WTC11 (cell line): ENCODE measurements around the gene PDCL2. TPM values are rescaled to one million over a fixed set of nuclear protein-coding genes. Genes with fewer than 3 reads are reported as not detected.
A peak's percentile ranks its signal among the peaks of the same experiment; 100 is the strongest.
"Not testable (repeated sequence)": the region's sequence is repeated elsewhere in the genome, so short reads cannot be mapped to it uniquely, and the experiment has no call there.

ENCODE experiments used
- ATAC-seq: fragments of 200-7000 bp; cut with Tn5 transposase; 2 replicates; pipeline ENCODE4 v1.10.0; 2021; ENCODE audit warnings: mild to moderate bottlenecking, moderate library complexity
- CTCF ChIA-PET: fragments of 300-600 bp; sonication (Branson Sonifier 250); formaldehyde crosslinking; loops from one replicate; lab custom pipeline; 2021; ENCODE audit warnings: antibody characterized with exemption; lab: Charles Lee
- POLR2A ChIA-PET: fragments of 350-600 bp; sonication (Branson Sonifier 250); formaldehyde crosslinking; loops from one replicate; lab custom pipeline; 2021; ENCODE audit warnings: antibody characterized with exemption; lab: Charles Lee
- DNase-seq: peaks from one replicate; pipeline ENCODE4 v3.0.0; 2021; ENCODE audit warnings: low spot score
- H3K27ac Mint-ChIP-seq: 2 replicates; pipeline ENCODE4 v1.8.0; 2021; ENCODE audit warnings: mixed read lengths
- H3K27me3 Mint-ChIP-seq: 2 replicates; pipeline ENCODE4 v1.8.0; 2021; ENCODE audit warnings: low read depth, mild to moderate bottlenecking, moderate library complexity, mixed read lengths
- H3K36me3 Mint-ChIP-seq: 2 replicates; pipeline ENCODE4 v1.8.0; 2021; ENCODE audit warnings: mixed read lengths
- H3K4me1 Mint-ChIP-seq: 2 replicates; pipeline ENCODE4 v1.8.0; 2022; ENCODE audit warnings: mixed read lengths
- H3K4me3 Mint-ChIP-seq: 2 replicates; pipeline ENCODE4 v1.8.0; 2021; ENCODE audit warnings: mild to moderate bottlenecking, moderate library complexity, mixed read lengths
- H3K9me3 Mint-ChIP-seq: 2 replicates; pipeline ENCODE4 v1.8.0; 2021; ENCODE audit warnings: mixed read lengths
- AFF4 ChIP-seq: sonication (generic); formaldehyde crosslinking; IDR thresholded peaks from 2 replicates; pipeline ENCODE4 v1.8.1; 2023; ENCODE audit warnings: mild to moderate bottlenecking, missing genetic modification reagents, borderline replicate concordance
- ATF6 ChIP-seq: sonication (generic); formaldehyde crosslinking; IDR thresholded peaks from 2 replicates; pipeline ENCODE4 v1.8.1; 2023; ENCODE audit warnings: mild to moderate bottlenecking, missing genetic modification reagents
- ESRRA ChIP-seq: sonication (generic); formaldehyde crosslinking; IDR thresholded peaks from 2 replicates; pipeline ENCODE4 v1.8.1; 2022; ENCODE audit warnings: mild to moderate bottlenecking, missing genetic modification reagents, borderline replicate concordance
- FOXP4 ChIP-seq: sonication (generic); formaldehyde crosslinking; IDR thresholded peaks from 2 replicates; pipeline ENCODE4 v1.8.0; 2022; ENCODE audit warnings: mild to moderate bottlenecking, missing genetic modification reagents
- GRHL2 ChIP-seq: fragments of 250-450 bp; sonication (Bioruptor Pico); IDR thresholded peaks from 2 replicates; pipeline ENCODE4 v1.8.0; 2022; ENCODE audit warnings: mild to moderate bottlenecking, moderate library complexity; ENCODE audit not compliant: insufficient replicate concordance, severe bottlenecking
- IRF2 ChIP-seq: sonication (generic); formaldehyde crosslinking; IDR thresholded peaks from 2 replicates; pipeline ENCODE4 v1.8.0; 2022; ENCODE audit warnings: low read depth, missing genetic modification reagents, borderline replicate concordance
- OVOL2 ChIP-seq: fragments of 250-450 bp; sonication (Bioruptor Pico); IDR thresholded peaks from 2 replicates; pipeline ENCODE4 v1.9.0; 2021; ENCODE audit warnings: mild to moderate bottlenecking, borderline replicate concordance
- PRRX2 ChIP-seq: fragments of 250-450 bp; sonication (Bioruptor Pico); IDR thresholded peaks from 2 replicates; pipeline ENCODE4 v1.8.0; 2021; ENCODE audit warnings: mild to moderate bottlenecking
- RELA ChIP-seq: sonication (generic); formaldehyde crosslinking; IDR thresholded peaks from 2 replicates; pipeline ENCODE4 v1.8.1; 2022; ENCODE audit warnings: missing genetic modification reagents, mild to moderate bottlenecking, borderline replicate concordance
- SOX15 ChIP-seq: fragments of 250-450 bp; sonication (Bioruptor Pico); IDR thresholded peaks from 2 replicates; pipeline ENCODE4 v1.9.0; 2021; ENCODE audit warnings: mild to moderate bottlenecking
- ZBTB43 ChIP-seq: sonication (generic); formaldehyde crosslinking; IDR thresholded peaks from 2 replicates; pipeline ENCODE4 v1.8.1; 2023; ENCODE audit warnings: mild to moderate bottlenecking, missing genetic modification reagents
- ZMAT4 ChIP-seq: fragments of 250-450 bp; sonication (Bioruptor Pico); IDR thresholded peaks from 2 replicates; pipeline ENCODE4 v1.9.0; 2021; ENCODE audit warnings: mild to moderate bottlenecking
- ZNF512 ChIP-seq: sonication (generic); formaldehyde crosslinking; IDR thresholded peaks from 2 replicates; pipeline ENCODE4 v1.8.1; 2022; ENCODE audit warnings: missing genetic modification reagents, borderline replicate concordance
- total RNA-seq: library from RNA; stranded (reverse); gene quantifications from 3 replicates; pipeline ENCODE4 v1.2.3, GENCODE V29; 2021

Gene PDCL2
- total RNA-seq, 1 experiment from 2014 or later, result not detected

- Mint-ChIP-seq H3K4me3 (no peak overlapping the region), H3K4me1 (no peaks in the 10 kb centered on the region; the same call in 1 of the 2 replicates), H3K36me3 (peaks cover 22% of the 10 kb centered on the region), H3K9me3 (peaks cover 10% of the 10 kb centered on the region), H3K27me3 (no peaks in the 10 kb centered on the region), H3K27ac (no peak overlapping the region)
- DNase-seq (no peak), ATAC-seq (no peak)
- TF ChIP-seq ZBTB43 (CRISPR knock-in tag) (no peak), OVOL2 (CRISPR knock-in tag) (no peak), FOXP4 (CRISPR knock-in tag) (no peak), IRF2 (no peak), RELA (CRISPR knock-in tag) (no peak), ATF6 (no peak)
- ChIA-PET POLR2A (no interaction called here), CTCF (no interaction called here)
These were observed 33.8 kb upstream of the PDCL2 start for GRCh38 chr4:55625835-55626234.

- H3K4me3 Mint-ChIP-seq, H3K4me1 Mint-ChIP-seq, H3K27me3 Mint-ChIP-seq, DNase-seq, ATAC-seq, H3K27ac Mint-ChIP-seq, POLR2A ChIA-PET, H3K9me3 Mint-ChIP-seq, CTCF ChIA-PET: not testable (repeated sequence)
- H3K36me3 Mint-ChIP-seq, result peaks cover 16% of the 10 kb centered on the region
These were observed 32.0 kb upstream of the PDCL2 start for GRCh38 chr4:55624063-55624462.

- Mint-ChIP-seq H3K4me3 (peak overlapping the region; percentile 71), H3K4me1 (peaks cover 11% of the 10 kb centered on the region), H3K27me3 (peaks cover 5% of the 10 kb centered on the region), H3K36me3 (no peaks in the 10 kb centered on the region), H3K9me3 (peaks cover 7% of the 10 kb centered on the region), H3K27ac (no peak overlapping the region)
- CTCF ChIA-PET, result interaction anchor here (0.6 kb wide), 1 partner anchor 21 kb away, joined by 3 read pairs; no protein-coding TSS in a partner anchor
- TF ChIP-seq ZNF512 (CRISPR knock-in tag) (peak; percentile 98; the same call in 1 of the 2 replicates), ESRRA (no peak), PRRX2 (CRISPR knock-in tag) (no peak)
- POLR2A ChIA-PET, result no interaction called here
- no peak for DNase-seq
- ATAC-seq, result no peak
These were observed 26.6 kb upstream of the PDCL2 start for GRCh38 chr4:55618546-55619143.

GRCh38 chr4:55617587-55618197, 25.6 kb upstream of the PDCL2 start:
- Mint-ChIP-seq H3K4me1 (peaks cover 11% of the 10 kb centered on the region), H3K36me3 (no peaks in the 10 kb centered on the region), H3K27ac (no peak overlapping the region), H3K9me3 (peaks cover 7% of the 10 kb centered on the region), H3K27me3 (peaks cover 5% of the 10 kb centered on the region), H3K4me3 (peak overlapping the region; percentile 25; the same call in 1 of the 2 replicates)
- POLR2A ChIA-PET, result no interaction called here
- DNase-seq, result no peak
- CTCF ChIA-PET, result no interaction called here
- no peak for ATAC-seq
- TF ChIP-seq SOX15 (CRISPR knock-in tag) (no peak), ZMAT4 (CRISPR knock-in tag) (no peak), ATF6 (no peak), AFF4 (CRISPR knock-in tag) (no peak), GRHL2 (no peak)
